ENCODE measurements around the gene TFEB. TPM values are rescaled to one million over a fixed set of nuclear protein-coding genes. Genes with fewer than 3 reads are reported as not detected.
A peak's percentile ranks its signal among the peaks of the same experiment; 100 is the strongest.

Gene TFEB
- total RNA-seq, 1 experiment from 2014 or later, result 16.2 TPM

DNA sequence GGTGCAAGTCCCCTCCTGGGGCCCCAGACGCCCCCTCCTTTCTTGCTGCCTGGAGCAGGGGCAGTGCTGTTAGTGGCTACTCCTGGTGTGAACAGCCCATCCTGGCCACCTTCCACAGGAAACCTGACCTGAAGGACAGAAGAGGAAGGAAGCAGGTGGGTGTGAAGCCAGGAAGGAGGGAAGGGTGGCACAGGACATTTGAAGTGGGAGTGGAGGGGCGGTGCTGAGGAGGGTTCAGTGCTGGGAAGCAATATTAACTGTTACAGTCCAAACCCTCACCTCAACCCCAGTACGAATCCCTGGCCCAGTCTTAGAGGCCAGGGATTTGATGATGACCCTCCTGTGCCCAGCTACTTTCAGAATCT, 45.9 kb upstream of the TFEB start:
- no TSS peak for BruUV-seq (replicated peaks)
- Mint-ChIP-seq H3K27me3 (ENCODE audit: insufficient read depth, unreplicated experiment) (no peaks in the 10 kb centered on the region), H3K9me3 (ENCODE audit: unreplicated experiment) (no peaks in the 10 kb centered on the region), H3K4me3 (ENCODE audit: unreplicated experiment) (peak overlapping the region; percentile 90), H3K27ac (ENCODE audit: low read depth, unreplicated experiment) (peak overlapping the region; percentile 12), H3K4me1 (ENCODE audit: insufficient read depth, unreplicated experiment) (peaks cover 30% of the 10 kb centered on the region), H3K36me3 (ENCODE audit: insufficient read depth, unreplicated experiment) (peaks cover 11% of the 10 kb centered on the region)
- CTCF ChIA-PET, result interaction anchor here (0.7 to 3.3 kb wide), 4 partner anchors 13 to 341 kb away, joined by 3 to 24 read pairs (median 4); no protein-coding TSS in a partner anchor
- peak; percentile 47 for DNase-seq (ENCODE audit: unreplicated experiment)
- intact Hi-C loops (cut with micrococcal nuclease), result loop anchor here (10.0 kb wide), 1 partner anchor 433 kb away; the partner anchor contains the start of gene MRPS10
- POLR2A ChIA-PET, result interaction anchor here (0.7 to 2.1 kb wide), 6 partner anchors 48 to 270 kb away, joined by 3 to 18 read pairs (median 4); partner anchors contain the start of gene TAF8
- no peak for TF ChIP-seq CTCF (IDR thresholded peaks at IDR 0.05; ENCODE audit: unreplicated experiment)

DNA sequence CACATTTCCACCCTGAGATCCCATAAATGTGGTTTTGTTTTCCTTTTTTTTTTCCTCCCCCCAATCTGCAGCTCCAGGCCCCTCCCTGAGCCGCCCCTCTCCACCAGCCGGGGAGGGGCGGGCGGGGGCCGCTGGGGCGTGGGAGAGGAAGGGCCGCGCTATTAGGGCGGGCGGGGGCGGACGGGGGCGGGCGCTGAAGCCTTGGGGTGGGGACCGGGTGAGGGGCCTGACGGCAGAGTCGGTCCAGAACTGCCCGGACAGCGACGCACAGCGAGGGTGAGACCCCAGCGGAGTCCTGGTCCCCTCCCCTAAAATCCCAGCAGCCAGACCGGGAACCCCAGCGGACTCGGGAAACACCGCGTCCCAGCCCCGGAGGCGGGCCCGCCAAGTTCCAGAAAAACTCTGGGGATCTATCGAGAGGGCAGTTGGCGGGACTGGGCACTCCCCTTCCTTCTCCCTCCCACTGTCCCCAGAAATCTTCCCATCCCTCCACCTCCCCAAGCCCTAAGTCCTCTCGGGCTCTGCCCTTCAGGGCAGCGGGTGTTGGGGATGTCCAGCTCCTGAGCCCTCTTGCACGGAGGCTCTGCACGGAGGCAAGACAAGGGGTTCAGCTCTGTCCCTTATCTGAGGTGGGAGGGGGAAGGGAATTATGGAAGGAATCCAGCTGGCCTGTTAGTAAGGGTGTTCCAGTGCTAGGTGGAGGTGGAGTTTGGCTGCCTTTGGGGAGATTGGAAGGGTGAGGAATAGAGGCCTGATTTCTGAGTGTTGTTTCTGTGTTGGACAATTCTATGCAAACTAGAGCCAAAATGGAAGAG, 45.4 kb upstream of the TFEB start, which contains the start of gene PRICKLE4:
Gene PRICKLE4 (plus strand): TSS at position 232 of the 815 bp plus-strand sequence. CDS start 2,692 bp downstream, outside the sequence.
- Mint-ChIP-seq H3K4me1 (ENCODE audit: insufficient read depth, unreplicated experiment) (peaks cover 26% of the 10 kb centered on the region), H3K36me3 (ENCODE audit: insufficient read depth, unreplicated experiment) (peaks cover 12% of the 10 kb centered on the region), H3K9me3 (ENCODE audit: unreplicated experiment) (no peaks in the 10 kb centered on the region), H3K27me3 (ENCODE audit: insufficient read depth, unreplicated experiment) (no peaks in the 10 kb centered on the region), H3K4me3 (ENCODE audit: unreplicated experiment) (peak within 1 kb of the TSS; percentile 90), H3K27ac (ENCODE audit: low read depth, unreplicated experiment) (peak within 1 kb of the TSS; percentile 12)
- peak; percentile 79 for DNase-seq (ENCODE audit: unreplicated experiment)
- ChIA-PET POLR2A (interaction anchor here (0.5 to 2.1 kb wide), 7 partner anchors 48 to 270 kb away, joined by 3 to 18 read pairs (median 4); partner anchors contain the start of gene TAF8), CTCF (interaction anchor here (0.6 to 3.3 kb wide), 6 partner anchors 13 to 479 kb away, joined by 3 to 24 read pairs (median 3); no protein-coding TSS in a partner anchor)
- intact Hi-C loops (cut with micrococcal nuclease), result loop anchor here (1.0 to 10.0 kb wide), 3 partner anchors 264 to 434 kb away; partner anchors contain the start of gene MRPS10
- TF ChIP-seq CTCF (IDR thresholded peaks at IDR 0.05; ENCODE audit: unreplicated experiment), result no peak
- BruUV-seq (replicated peaks), result no TSS peak

DNA sequence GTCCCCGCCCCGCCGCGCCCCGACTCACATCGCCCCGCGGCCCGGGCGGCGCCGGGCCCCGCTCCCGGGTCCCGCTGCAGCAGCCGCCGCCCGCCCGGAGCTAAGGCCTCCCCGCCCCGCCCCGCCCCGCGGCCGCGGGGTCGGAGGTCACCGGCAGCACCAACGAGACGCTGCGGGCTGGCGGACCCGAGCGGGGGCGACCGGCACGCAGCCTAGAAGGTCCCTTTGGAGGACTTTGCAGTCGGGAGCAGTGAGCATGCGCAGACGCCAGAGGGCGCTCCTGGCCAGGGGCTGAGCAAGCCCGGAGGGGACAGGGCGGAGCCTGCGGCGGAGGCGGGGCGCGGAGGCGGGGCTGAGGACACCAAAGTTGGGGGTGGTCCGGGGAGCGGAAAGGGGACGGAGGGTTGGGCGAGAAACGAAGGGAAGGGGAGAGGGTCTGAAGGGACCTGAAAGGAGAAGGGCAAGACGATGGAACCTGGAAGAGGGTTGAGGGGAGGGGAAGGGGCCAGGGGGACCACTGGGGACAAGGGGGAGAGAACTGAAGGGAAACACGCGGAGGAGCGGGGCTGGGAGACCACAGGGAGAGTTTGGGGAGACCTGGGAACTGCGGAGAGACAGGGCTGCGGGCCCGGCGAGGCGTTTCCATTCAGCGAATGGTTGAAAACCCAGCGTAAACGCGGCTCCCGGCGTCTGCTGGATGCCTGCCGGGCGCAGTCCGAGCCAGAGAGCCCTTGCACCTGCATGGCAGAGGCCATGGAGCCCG, 44.6 kb upstream of the TFEB start, which contains the start of gene FRS3:
Gene FRS3 (minus strand): TSS at position 113 of the 763 bp plus-strand sequence. CDS start 2,913 bp downstream, outside the sequence.
- CTCF ChIA-PET, result interaction anchor here (0.6 to 3.3 kb wide), 5 partner anchors 12 to 265 kb away, joined by 3 to 24 read pairs (median 4); no protein-coding TSS in a partner anchor
- peaks cover 23% of the 10 kb centered on the region for H3K4me1 Mint-ChIP-seq (ENCODE audit: insufficient read depth, unreplicated experiment)
- no peaks in the 10 kb centered on the region for H3K27me3 Mint-ChIP-seq (ENCODE audit: insufficient read depth, unreplicated experiment)
- POLR2A ChIA-PET, result interaction anchor here (0.5 to 2.1 kb wide), 7 partner anchors 8 to 266 kb away, joined by 3 to 18 read pairs (median 4); partner anchors contain the start of genes TFEB and TOMM6
- BruUV-seq (replicated peaks), result no TSS peak
- H3K4me3 Mint-ChIP-seq (ENCODE audit: unreplicated experiment), result peak within 1 kb of the TSS; percentile 90
- peak; percentile 94 for TF ChIP-seq CTCF (IDR thresholded peaks at IDR 0.05; ENCODE audit: unreplicated experiment)
- H3K9me3 Mint-ChIP-seq (ENCODE audit: unreplicated experiment), result no peaks in the 10 kb centered on the region
- H3K27ac Mint-ChIP-seq (ENCODE audit: low read depth, unreplicated experiment), result no peak within 1 kb of the TSS
- intact Hi-C loops (cut with micrococcal nuclease), result loop anchor here (1.0 to 10.0 kb wide), 4 partner anchors 98 to 435 kb away; partner anchors contain the start of gene MRPS10
- peaks cover 12% of the 10 kb centered on the region for H3K36me3 Mint-ChIP-seq (ENCODE audit: insufficient read depth, unreplicated experiment)
- DNase-seq (ENCODE audit: unreplicated experiment), result peak; percentile 90
